GM12878 (cell line): ENCODE results near the gene COX10. TPM values are rescaled to one million over a fixed set of nuclear protein-coding genes. Genes with fewer than 3 reads are reported as not detected.

ENCODE experiments used
- ATAC-seq: fragments of 200-7000 bp; cut with Tn5 transposase; 3 replicates; pipeline ENCODE4 v1.9.1; 2020; ENCODE audit warnings: mild to moderate bottlenecking, moderate library complexity
- BruUV-seq: library from RNA; stranded (reverse); fragments of 400-500 nt; replicated peaks from 2 replicates; lab custom pipeline; 2021; lab: Mats Ljungman, UMichigan
- CTCF ChIA-PET: fragments of 300-600 bp; sonication (Branson Sonifier 250); formaldehyde crosslinking; extraction: SDS; loops from one replicate; lab custom pipeline; 2021; ENCODE audit warnings: inconsistent platforms; lab: Yijun Ruan, JAX
- POLR2A ChIA-PET: fragments of 350-600 bp; formaldehyde crosslinking; extraction: SDS; loops from one replicate; lab custom pipeline; 2021; ENCODE audit warnings: inconsistent platforms; lab: Charles Lee
- RAD21 ChIA-PET: fragments of 300-600 bp; sonication (Branson Sonifier 250); formaldehyde crosslinking; loops from one replicate; lab custom pipeline; 2023; ENCODE audit warnings: antibody characterized with exemption; ENCODE audit not compliant: unreplicated experiment; lab: Charles Lee
- SMC1A ChIA-PET: fragments of 300-600 bp; sonication (Branson Sonifier 250); formaldehyde crosslinking; loops from one replicate; lab custom pipeline; 2023; ENCODE audit not compliant: unreplicated experiment, uncharacterized antibody; lab: Charles Lee
- DNase-seq: peaks from one replicate; pipeline ENCODE4 v3.0.0-alpha.2; 2011; ENCODE audit warnings: low read depth, low spot score
- FAIRE-seq: peaks from 3 replicates; lab custom pipeline; 2011; peaks lifted over from hg19 to GRCh38; lab: Jason Lieb, UNC
- H2AFZ ChIP-seq: 2 replicates; pipeline ENCODE4 v1.6.0; 2011; ENCODE audit warnings: low read depth, low read length, control low read depth; ENCODE audit not compliant: control insufficient read depth
- H3K27ac ChIP-seq: 2 replicates; pipeline ENCODE4 v1.5.1; 2011; ENCODE audit warnings: control low read depth; ENCODE audit not compliant: control insufficient read depth, insufficient read depth
- H3K27me3 ChIP-seq, 2 experiments: replicated peaks in 1 of 2; 2 replicates each; pipeline versions ENCODE4 v1.6.0 to v1.6.1; 2011; ENCODE audit warnings: low read length in 1 of 2; ENCODE audit not compliant: control insufficient read depth in 2 of 2, insufficient read depth in 2 of 2
- H3K36me3 ChIP-seq, 2 experiments: 2 replicates each; pipeline ENCODE4 v1.5.1; 2011; ENCODE audit warnings: low read length in 1 of 2; ENCODE audit not compliant: control insufficient read depth in 2 of 2, insufficient read depth in 2 of 2
- H3K4me1 ChIP-seq: 2 replicates; pipeline ENCODE4 v1.6.1; 2011; ENCODE audit warnings: mild to moderate bottlenecking, low read length, moderate library complexity, mixed read lengths; ENCODE audit not compliant: control insufficient read depth, insufficient read depth
- H3K4me2 ChIP-seq: 2 replicates; pipeline ENCODE4 v1.6.0; 2011; ENCODE audit warnings: control low read depth; ENCODE audit not compliant: control insufficient read depth, insufficient read depth
- H3K4me3 ChIP-seq: fragments of 200-600 bp; sonication (generic); 2 replicates; pipeline ENCODE4 v1.5.1; 2016
- H3K79me2 ChIP-seq: 2 replicates; pipeline ENCODE4 v1.6.0; 2011; ENCODE audit warnings: low read length; ENCODE audit not compliant: control insufficient read depth, insufficient read depth
- H3K9ac ChIP-seq: 2 replicates; pipeline ENCODE4 v1.8.0; 2011; ENCODE audit warnings: low read length, control low read depth, mixed read lengths; ENCODE audit not compliant: control insufficient read depth, insufficient read depth
- H3K9me3 ChIP-seq: replicated peaks from 3 replicates; pipeline ENCODE4 v1.5.1; 2011; ENCODE audit warnings: mild to moderate bottlenecking, low read length; ENCODE audit not compliant: control insufficient read depth, insufficient read depth
- H4K20me1 ChIP-seq: 2 replicates; pipeline ENCODE4 v1.6.0; 2011; ENCODE audit not compliant: control insufficient read depth, insufficient read depth
- ASH2L ChIP-seq: fragments of 300-600, 200-600 bp; sonication (generic); IDR thresholded peaks from 2 replicates; pipeline ENCODE4 v1.6.1; 2017; ENCODE audit warnings: low read depth, mild to moderate bottlenecking, borderline replicate concordance
- BCL11A ChIP-seq: IDR thresholded peaks from 2 replicates; pipeline ENCODE4 v1.6.1; 2011; ENCODE audit warnings: low read depth, low read length
- CEBPB ChIP-seq, 2 experiments: fragments of 150-350 bp in 1 of 2; IDR thresholded peaks; 2 replicates each; pipeline ENCODE4 v1.6.1; 2012 to 2014; ENCODE audit warnings: low read depth in 2 of 2, low read length in 2 of 2, borderline replicate concordance in 1 of 2, inconsistent platforms in 1 of 2
- CUX1 ChIP-seq: IDR thresholded peaks from 2 replicates; pipeline ENCODE4 v1.6.1; 2012; ENCODE audit warnings: improper control_type of control experiment, low read depth, low read length; ENCODE audit not compliant: insufficient replicate concordance
- IKZF2 ChIP-seq, 2 experiments: fragments of 450-650 bp; IDR thresholded peaks; 2 replicates each; pipeline ENCODE4 v1.6.1; 2017; ENCODE audit warnings: mild to moderate bottlenecking in 2 of 2, moderate library complexity in 2 of 2
- JUNB ChIP-seq: IDR thresholded peaks from 2 replicates; pipeline ENCODE4 v1.6.1; 2016; ENCODE audit warnings: antibody characterized with exemption, mild to moderate bottlenecking
- MYB ChIP-seq: fragments of 150-350 bp; IDR thresholded peaks from 2 replicates; pipeline ENCODE4 v1.6.1; 2014; ENCODE audit warnings: mild to moderate bottlenecking, low read depth, low read length, borderline replicate concordance
- POLR2A ChIP-seq: IDR thresholded peaks from 2 replicates; pipeline ENCODE4 v1.6.1; 2011; ENCODE audit warnings: low read depth, mild to moderate bottlenecking, low read length
- ZNF592 ChIP-seq: fragments of 450-650 bp; IDR thresholded peaks from 2 replicates; pipeline ENCODE4 v1.6.1; 2017; ENCODE audit warnings: mild to moderate bottlenecking, moderate library complexity
- whole genome bisulfite sequencing: methylation state at CpG from one replicate; pipeline ENCODE4 v1.1.6; 2016; ENCODE audit warnings: low lambda C conversion rate; ENCODE audit not compliant: insufficient replicate concordance, insufficient coverage; ENCODE audit errors: missing lambda C conversion rate; 5-methylcytosine and 5-hydroxymethylcytosine counted together
- in situ Hi-C: fragments of 300-500 bp; cut with MboI; formaldehyde crosslinking; loops from 9 replicates; pipeline ENCODE4 v1.14.3; 2018; ENCODE audit warnings: mixed read lengths
- intact Hi-C: fragments of 100-400 bp; cut with micrococcal nuclease; formaldehyde crosslinking; loops from one replicate; pipeline ENCODE4 v1.14.2; 2022; ENCODE audit not compliant: unreplicated experiment
- polyA plus RNA-seq, 11 experiments: library from polyadenylated mRNA; depleted of rRNA in 4 of 11; unstranded in 6 of 11; stranded (reverse) in 5 of 11; fragments of >200 nt; fragmentation: Nextera tagmentation in 4 of 11; fragmentation: Illumina TruSeq in 1 of 11; extraction: Ambion mirVana in 4 of 11; extraction: Trizol in 1 of 11; gene quantifications; 1 replicate in 1 of 11; 2 replicates in 10 of 11; pipeline versions ENCODE4 v1.2.1 to v1.2.3, GENCODE V29; 2011 to 2016; ENCODE audit warnings: inconsistent platforms in 2 of 11, missing spikeins in 2 of 11, low read depth in 1 of 11
- total RNA-seq, 4 experiments: library from RNA; depleted of rRNA in 3 of 4; stranded (reverse); fragments of >200 nt in 3 of 4; fragmentation: Illumina TruSeq in 1 of 4; extraction: Trizol in 1 of 4; gene quantifications; 2 replicates each; pipeline versions ENCODE4 v1.2.1 to v1.2.3, GENCODE V29; 2013 to 2021
- TF ChIP-seq, protein P1 (sequence below): fragments of 150-350 bp; IDR thresholded peaks from 2 replicates; pipeline ENCODE4 v1.6.1; 2014; ENCODE audit warnings: mild to moderate bottlenecking, low read depth, low read length

The COX10 gene
- total and polyA plus RNA-seq, 10 of the 15 experiments (the other 5 are each of a cell fraction or from before 2014, with no cell fraction given), result 9.6 to 29.4 (median 21.3) TPM

DNA sequence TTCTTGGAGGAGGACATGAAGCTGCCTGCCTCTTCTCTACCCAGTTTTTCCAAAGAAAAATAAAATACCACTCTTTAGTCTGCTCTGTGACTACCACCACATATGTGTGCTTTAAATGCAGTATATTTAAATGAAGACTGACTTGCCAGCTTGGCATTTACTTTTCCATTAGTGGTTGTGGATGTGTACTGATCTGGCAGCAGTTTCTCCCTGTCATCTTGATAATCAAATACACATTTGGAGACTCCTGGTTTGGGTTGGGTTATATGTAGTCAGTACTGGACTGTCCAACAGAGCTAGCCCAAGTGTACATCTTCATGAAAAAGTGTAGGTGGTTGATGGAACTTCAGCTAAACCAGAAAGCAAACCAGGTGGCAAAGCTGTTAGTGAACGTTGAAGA, 19.9 kb downstream of the COX10 start:
- no peak overlapping the region for H3K4me2 ChIP-seq
- FAIRE-seq (no peak), DNase-seq (no peak), ATAC-seq (no peak)
- ChIA-PET RAD21 (no interaction called here), POLR2A (no interaction called here), CTCF (no interaction called here), SMC1A (interaction anchor here (0.7 to 1.6 kb wide), 3 partner anchors 9 to 18 kb away, joined by 3 to 7 read pairs (median 3); no protein-coding TSS in a partner anchor)
- no peaks in the 10 kb centered on the region; a peak in 1 of 4 replicates for H3K36me3 ChIP-seq
- TF ChIP-seq, protein P1, sequence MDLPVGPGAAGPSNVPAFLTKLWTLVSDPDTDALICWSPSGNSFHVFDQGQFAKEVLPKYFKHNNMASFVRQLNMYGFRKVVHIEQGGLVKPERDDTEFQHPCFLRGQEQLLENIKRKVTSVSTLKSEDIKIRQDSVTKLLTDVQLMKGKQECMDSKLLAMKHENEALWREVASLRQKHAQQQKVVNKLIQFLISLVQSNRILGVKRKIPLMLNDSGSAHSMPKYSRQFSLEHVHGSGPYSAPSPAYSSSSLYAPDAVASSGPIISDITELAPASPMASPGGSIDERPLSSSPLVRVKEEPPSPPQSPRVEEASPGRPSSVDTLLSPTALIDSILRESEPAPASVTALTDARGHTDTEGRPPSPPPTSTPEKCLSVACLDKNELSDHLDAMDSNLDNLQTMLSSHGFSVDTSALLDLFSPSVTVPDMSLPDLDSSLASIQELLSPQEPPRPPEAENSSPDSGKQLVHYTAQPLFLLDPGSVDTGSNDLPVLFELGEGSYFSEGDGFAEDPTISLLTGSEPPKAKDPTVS, result no peak
- no peak for TF ChIP-seq BCL11A
- no peak for TF ChIP-seq IKZF2 (IDR thresholded peaks at IDR 0.05)
- no peak for TF ChIP-seq CEBPB (IDR thresholded peaks at IDR 0.05; ENCODE audit: borderline replicate concordance in 1 of 2, low read depth in 2 of 2, low read length in 2 of 2)
- TF ChIP-seq MYB, result no peak
- TF ChIP-seq CUX1, result no peak
- TF ChIP-seq JUNB, result no peak
- no peak for TF ChIP-seq ZNF592
- TF ChIP-seq POLR2A, result no peak
- no peak for TF ChIP-seq ASH2L
- H3K27me3 ChIP-seq, result no peaks in the 10 kb centered on the region
- BruUV-seq, result no TSS peak
- peaks cover 12% of the 10 kb centered on the region for H3K79me2 ChIP-seq
- WGBS, result 47% methylated on average over 1 of the region's 1 CpG
- H3K9ac ChIP-seq, result no peak overlapping the region
- no peaks in the 10 kb centered on the region for H3K9me3 ChIP-seq
- no peaks in the 10 kb centered on the region; the same call in 1 of the 2 replicates for H4K20me1 ChIP-seq
- H3K4me1 ChIP-seq, result no peaks in the 10 kb centered on the region; the same call in none of the 2 replicates
- in situ Hi-C loops, result no loop called here
- no peak overlapping the region for H3K4me3 ChIP-seq
- H2AFZ ChIP-seq, result no peak overlapping the region
- H3K27ac ChIP-seq, result no peak overlapping the region
- intact Hi-C loops, result no loop called here
